ENCODE results near the gene KRTAP5-4. TPM values are rescaled to one million over a fixed set of nuclear protein-coding genes. Genes with fewer than 3 reads are reported as not detected.
"Not testable (repeated sequence)": the region's sequence is repeated elsewhere in the genome, so short reads cannot be mapped to it uniquely, and the experiment has no call there.

Gene KRTAP5-4
- total RNA-seq, 2 experiments from 2014 or later, result not detected

DNA sequence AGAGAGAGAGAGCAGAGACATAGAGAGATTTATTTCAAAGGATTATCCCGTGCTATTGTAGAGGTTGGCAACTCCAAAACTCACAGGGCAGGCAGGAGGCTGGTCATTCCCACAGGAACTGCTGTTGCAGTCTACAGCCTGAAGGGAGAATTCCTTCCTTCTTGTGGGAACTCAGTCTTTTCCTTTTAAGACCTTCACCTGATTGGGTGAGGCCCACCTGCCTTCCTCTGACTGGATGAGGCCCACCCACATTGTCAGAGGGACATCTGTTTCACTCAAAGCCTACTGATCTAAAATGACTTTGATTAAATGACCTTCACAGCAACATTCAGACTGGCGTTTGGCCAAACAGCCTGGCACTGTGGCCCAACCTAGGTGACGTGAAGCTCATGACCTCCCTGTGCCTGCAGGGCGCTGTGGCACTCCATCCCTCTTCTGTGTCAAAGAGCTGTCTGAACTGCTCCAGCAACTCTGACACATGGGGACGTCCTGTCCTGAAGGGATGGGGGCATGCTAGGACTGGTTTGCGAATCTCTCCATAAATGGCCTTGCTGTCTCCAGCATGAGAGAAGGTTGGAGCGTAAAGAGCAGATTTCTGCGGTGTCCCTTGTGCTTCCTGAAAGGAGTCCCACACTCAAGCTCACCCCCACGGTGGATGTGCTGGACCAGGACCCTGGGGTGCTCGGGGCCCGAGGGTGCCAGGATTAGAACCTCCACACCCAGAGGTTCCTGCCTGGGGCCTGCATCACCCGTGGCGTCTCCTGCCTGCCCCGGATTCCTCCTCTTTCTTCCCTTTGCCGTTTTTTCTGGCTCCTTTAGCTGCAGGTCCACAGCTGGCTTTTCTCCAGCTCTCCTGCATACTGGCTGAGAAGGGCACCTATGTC, 28.3 kb upstream of the KRTAP5-4 start:
- Mint-ChIP-seq H3K4me3 (no peak overlapping the region), H3K9me3 (ENCODE audit: low read depth) (no peaks in the 10 kb centered on the region), H3K36me3 (no peaks in the 10 kb centered on the region), H3K4me1 (no peaks in the 10 kb centered on the region), H3K27ac (no peak overlapping the region), H3K27me3 (peaks cover 23% of the 10 kb centered on the region)
- ATAC-seq (no peak), DNase-seq (no peak)
- CTCF ChIA-PET, result interaction anchor here (1.3 to 5.7 kb wide), 3 partner anchors 8 to 182 kb away, joined by 4 to 104 read pairs (median 11); no protein-coding TSS in a partner anchor

DNA sequence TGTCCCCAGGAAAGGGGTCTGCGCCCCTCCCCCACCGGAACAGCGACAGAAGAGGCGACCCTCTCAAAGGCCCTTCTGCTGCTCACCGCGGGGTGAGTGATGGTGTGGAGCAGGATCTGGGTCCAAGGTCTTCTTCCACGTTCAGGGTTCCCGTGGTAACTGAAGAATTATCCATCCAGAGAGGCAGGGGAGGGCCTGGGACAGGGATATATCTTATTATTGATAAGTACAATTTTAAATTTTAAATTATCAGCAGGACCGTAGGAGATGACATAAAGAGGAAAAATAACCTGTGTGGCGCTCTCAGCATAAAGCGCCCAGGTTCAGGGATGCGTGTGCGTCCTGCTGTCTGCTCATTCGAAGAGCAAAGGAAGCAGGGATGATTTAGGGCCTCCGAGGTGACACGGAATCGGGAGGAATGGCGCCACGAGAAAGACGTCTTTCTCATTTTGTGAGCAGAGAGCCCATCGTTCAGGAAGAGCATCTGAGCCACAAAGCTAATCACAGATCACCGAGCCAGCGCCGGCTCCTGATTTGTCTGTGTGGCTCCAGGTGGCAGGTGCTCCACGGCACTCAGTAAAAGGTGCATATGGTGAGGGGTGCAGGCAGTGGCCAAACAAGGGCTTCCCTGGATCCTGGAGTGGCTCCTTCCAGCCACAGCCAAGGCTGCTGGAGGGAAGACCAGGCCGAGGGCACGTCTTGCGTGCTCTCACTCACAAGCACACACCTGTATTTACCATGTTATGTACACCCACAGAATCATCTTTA, 26.9 kb upstream of the KRTAP5-4 start:
- Mint-ChIP-seq H3K4me1 (no peaks in the 10 kb centered on the region), H3K9me3 (ENCODE audit: low read depth) (no peaks in the 10 kb centered on the region), H3K27me3 (peaks cover 23% of the 10 kb centered on the region), H3K4me3 (no peak overlapping the region), H3K36me3 (no peaks in the 10 kb centered on the region), H3K27ac (no peak overlapping the region)
- CTCF ChIA-PET, result interaction anchor here (0.8 to 3.0 kb wide), 3 partner anchors 9 to 184 kb away, joined by 3 to 11 read pairs (median 4); no protein-coding TSS in a partner anchor
- ATAC-seq, result no peak
- DNase-seq, result no peak

GRCh38 chr11:1647901-1648652, 26.1 kb upstream of the KRTAP5-4 start:
- H3K4me1 Mint-ChIP-seq, result no peaks in the 10 kb centered on the region
- peaks cover 21% of the 10 kb centered on the region for H3K27me3 Mint-ChIP-seq
- ATAC-seq (no peak), DNase-seq (no peak)
- CTCF ChIA-PET, result interaction anchor here (0.8 to 1.6 kb wide), 2 partner anchors 8 to 46 kb away, joined by 3 to 4 read pairs; no protein-coding TSS in a partner anchor
- no peaks in the 10 kb centered on the region for H3K9me3 Mint-ChIP-seq (ENCODE audit: low read depth)
- H3K4me3 Mint-ChIP-seq, result no peak overlapping the region
- H3K27ac Mint-ChIP-seq, result no peak overlapping the region
- H3K36me3 Mint-ChIP-seq, result no peaks in the 10 kb centered on the region

- CTCF ChIA-PET, result interaction anchor here (0.7 to 1.4 kb wide), 3 partner anchors 14 to 201 kb away, joined by 3 read pairs; no protein-coding TSS in a partner anchor
- not testable (repeated sequence) for H3K36me3 Mint-ChIP-seq; DNase-seq; H3K4me3 Mint-ChIP-seq; H3K4me1 Mint-ChIP-seq; H3K9me3 Mint-ChIP-seq (ENCODE audit: low read depth); H3K27ac Mint-ChIP-seq; ATAC-seq
- peaks cover 16% of the 10 kb centered on the region for H3K27me3 Mint-ChIP-seq
These were observed 24.6 kb upstream of the KRTAP5-4 start for GRCh38 chr11:1646540-1646939.

GRCh38 chr11:1645357-1645821, 23.5 kb upstream of the KRTAP5-4 start:
- Mint-ChIP-seq H3K4me3 (no peak overlapping the region), H3K4me1 (no peaks in the 10 kb centered on the region), H3K9me3 (ENCODE audit: low read depth) (no peaks in the 10 kb centered on the region), H3K27me3 (peaks cover 19% of the 10 kb centered on the region), H3K36me3 (no peaks in the 10 kb centered on the region), H3K27ac (no peak overlapping the region)
- ATAC-seq (no peak), DNase-seq (no peak)
- CTCF ChIA-PET, result interaction anchor here (1.4 kb wide), 1 partner anchor 13 kb away, joined by 3 read pairs; no protein-coding TSS in a partner anchor

GRCh38 chr11:1644601-1645356, 22.8 kb upstream of the KRTAP5-4 start:
- ATAC-seq (no peak), DNase-seq (no peak)
- Mint-ChIP-seq H3K27me3 (peaks cover 22% of the 10 kb centered on the region), H3K4me1 (no peaks in the 10 kb centered on the region), H3K9me3 (ENCODE audit: low read depth) (no peaks in the 10 kb centered on the region), H3K27ac (no peak overlapping the region), H3K36me3 (no peaks in the 10 kb centered on the region), H3K4me3 (no peak overlapping the region)
- CTCF ChIA-PET, result interaction anchor here (2.0 to 2.9 kb wide), 2 partner anchors 8 to 49 kb away, joined by 9 to 14 read pairs; no protein-coding TSS in a partner anchor

DNA sequence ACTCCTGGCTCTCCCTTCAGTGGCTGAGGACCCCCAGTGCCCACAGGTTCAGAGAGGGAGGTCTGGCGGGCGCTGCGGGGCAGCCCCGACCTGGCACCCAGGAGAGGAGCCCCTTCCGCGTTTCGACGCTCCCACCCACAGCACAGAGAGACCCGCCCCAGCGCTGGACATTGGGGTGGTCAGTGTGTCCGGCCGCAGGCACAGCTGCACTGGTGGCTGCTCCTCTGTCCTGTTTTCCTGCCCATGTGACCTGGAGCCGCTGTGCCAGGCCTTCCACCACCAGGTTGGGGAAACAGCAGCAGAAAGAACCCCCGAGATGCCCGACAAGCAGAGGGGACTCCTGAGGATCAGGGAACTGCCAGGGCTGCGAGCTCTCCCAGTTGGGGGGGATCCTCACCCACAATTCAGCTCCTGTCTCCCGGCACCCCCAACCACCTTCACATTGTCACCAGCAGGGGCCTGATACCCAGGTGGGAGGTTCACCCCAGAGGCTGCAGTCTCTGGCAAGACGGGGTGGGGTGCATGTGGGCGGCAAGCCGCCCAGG, 21.3 kb upstream of the KRTAP5-4 start:
- peaks cover 27% of the 10 kb centered on the region for H3K27me3 Mint-ChIP-seq
- H3K4me3 Mint-ChIP-seq, result no peak overlapping the region
- H3K4me1 Mint-ChIP-seq, result no peaks in the 10 kb centered on the region
- no peaks in the 10 kb centered on the region for H3K9me3 Mint-ChIP-seq (ENCODE audit: low read depth)
- CTCF ChIA-PET, result interaction anchor here (1.2 to 2.9 kb wide), 3 partner anchors 8 to 50 kb away, joined by 4 to 14 read pairs (median 9); no protein-coding TSS in a partner anchor
- no peak for ATAC-seq
- no peak overlapping the region for H3K27ac Mint-ChIP-seq
- no peaks in the 10 kb centered on the region for H3K36me3 Mint-ChIP-seq
- no peak for DNase-seq

DNA sequence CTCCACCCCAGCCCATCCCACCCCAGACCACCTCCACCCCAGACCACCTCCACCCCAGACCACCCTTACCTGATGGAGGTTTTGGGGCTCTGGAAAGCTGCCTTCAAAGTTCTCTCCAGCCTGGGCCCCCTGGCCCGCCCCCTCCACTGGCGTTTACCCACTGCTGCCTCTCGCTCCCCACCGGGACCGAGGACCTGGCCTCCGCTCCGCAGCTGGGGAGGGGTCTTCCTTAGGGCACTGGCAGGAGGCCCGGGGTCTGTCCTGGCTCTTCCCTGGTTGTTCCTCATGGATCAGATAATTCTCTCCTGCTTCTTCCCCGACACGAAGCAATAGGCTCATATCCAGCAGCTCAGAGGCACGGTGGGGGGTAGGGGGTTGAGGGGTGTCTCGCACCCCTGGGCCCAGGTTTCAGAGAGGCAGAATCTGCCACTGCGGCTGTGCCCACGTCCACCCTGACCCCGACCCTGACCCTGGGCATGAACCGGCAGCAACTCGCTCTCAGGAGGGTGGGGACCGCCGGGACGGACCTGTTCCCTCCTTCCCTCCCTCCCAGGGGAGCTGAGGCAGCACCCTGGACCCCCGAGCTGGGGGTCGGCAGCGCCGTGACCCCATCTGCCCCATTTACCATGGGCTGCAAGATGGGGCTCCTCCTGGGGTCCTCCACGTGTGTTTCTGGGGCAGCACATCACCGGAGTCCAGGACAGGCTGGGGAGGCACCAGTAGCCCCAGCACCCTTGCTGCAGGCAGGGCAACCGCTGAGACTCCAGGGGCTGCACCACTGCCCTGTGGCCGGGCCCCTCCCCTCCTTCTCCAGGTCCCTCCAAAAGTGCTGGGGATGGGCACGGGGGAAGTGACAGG, 20.6 kb upstream of the KRTAP5-4 start:
- H3K4me3 Mint-ChIP-seq, result no peak overlapping the region
- H3K36me3 Mint-ChIP-seq, result no peaks in the 10 kb centered on the region
- H3K27ac Mint-ChIP-seq, result no peak overlapping the region
- H3K9me3 Mint-ChIP-seq (ENCODE audit: low read depth), result no peaks in the 10 kb centered on the region
- CTCF ChIA-PET, result interaction anchor here (1.2 to 2.9 kb wide), 3 partner anchors 9 to 51 kb away, joined by 4 to 14 read pairs (median 9); no protein-coding TSS in a partner anchor
- no peaks in the 10 kb centered on the region for H3K4me1 Mint-ChIP-seq
- no peak for DNase-seq
- peaks cover 25% of the 10 kb centered on the region for H3K27me3 Mint-ChIP-seq
- ATAC-seq, result no peak

GRCh38 chr11:1641096-1641495, 19.2 kb upstream of the KRTAP5-4 start:
- DNase-seq (no peak), ATAC-seq (no peak)
- no peaks in the 10 kb centered on the region for H3K36me3 Mint-ChIP-seq
- no peaks in the 10 kb centered on the region for H3K4me1 Mint-ChIP-seq
- H3K27ac Mint-ChIP-seq, result no peak overlapping the region
- H3K27me3 Mint-ChIP-seq, result peaks cover 20% of the 10 kb centered on the region
- no peak overlapping the region for H3K4me3 Mint-ChIP-seq
- H3K9me3 Mint-ChIP-seq (ENCODE audit: low read depth), result no peaks in the 10 kb centered on the region
- CTCF ChIA-PET, result interaction anchor here (0.7 to 4.7 kb wide), 3 partner anchors 12 to 192 kb away, joined by 4 to 36 read pairs (median 5); no protein-coding TSS in a partner anchor

GRCh38 chr11:1640076-1640946, 18.4 kb upstream of the KRTAP5-4 start:
- H3K4me1 Mint-ChIP-seq, result no peaks in the 10 kb centered on the region
- CTCF ChIA-PET, result interaction anchor here (0.9 to 4.7 kb wide), 7 partner anchors 8 to 511 kb away, joined by 3 to 36 read pairs (median 4); no protein-coding TSS in a partner anchor
- no peak overlapping the region for H3K4me3 Mint-ChIP-seq
- H3K36me3 Mint-ChIP-seq, result no peaks in the 10 kb centered on the region
- no peak overlapping the region for H3K27ac Mint-ChIP-seq
- H3K27me3 Mint-ChIP-seq, result peaks cover 14% of the 10 kb centered on the region
- no peak for DNase-seq
- ATAC-seq, result no peak
- H3K9me3 Mint-ChIP-seq (ENCODE audit: low read depth), result no peaks in the 10 kb centered on the region
